Fibroblast of the aortic adventitia (primary cell): ENCODE results near the gene NENF. TPM values are rescaled to one million over a fixed set of nuclear protein-coding genes. Genes with fewer than 3 reads are reported as not detected.
A peak's percentile ranks its signal among the peaks of the same experiment; 100 is the strongest.

ENCODE experiments used
- DNase-seq: peaks from one replicate; pipeline ENCODE4 v3.0.0-alpha.2; 2010; ENCODE audit warnings: low read depth
- H3K4me3 ChIP-seq: 2 replicates; pipeline ENCODE4 v1.5.1; 2011; ENCODE audit warnings: low read depth, mild to moderate bottlenecking, control low read depth, low read length, moderate library complexity
- total RNA-seq: library from RNA; depleted of rRNA; stranded (reverse); fragments of >200 nt; gene quantifications from 2 replicates; pipeline ENCODE4 v1.2.3, GENCODE V29; 2012; ENCODE audit warnings: low replicate concordance
- TF ChIP-seq, protein P1 (sequence below): IDR thresholded peaks from 2 replicates; pipeline ENCODE4 v1.5.1; 2011; ENCODE audit warnings: mild to moderate bottlenecking, low read length, control low read depth, inconsistent platforms; ENCODE audit not compliant: insufficient read depth

Gene NENF
- total RNA-seq, 1 donor = 43.3 TPM

DNA sequence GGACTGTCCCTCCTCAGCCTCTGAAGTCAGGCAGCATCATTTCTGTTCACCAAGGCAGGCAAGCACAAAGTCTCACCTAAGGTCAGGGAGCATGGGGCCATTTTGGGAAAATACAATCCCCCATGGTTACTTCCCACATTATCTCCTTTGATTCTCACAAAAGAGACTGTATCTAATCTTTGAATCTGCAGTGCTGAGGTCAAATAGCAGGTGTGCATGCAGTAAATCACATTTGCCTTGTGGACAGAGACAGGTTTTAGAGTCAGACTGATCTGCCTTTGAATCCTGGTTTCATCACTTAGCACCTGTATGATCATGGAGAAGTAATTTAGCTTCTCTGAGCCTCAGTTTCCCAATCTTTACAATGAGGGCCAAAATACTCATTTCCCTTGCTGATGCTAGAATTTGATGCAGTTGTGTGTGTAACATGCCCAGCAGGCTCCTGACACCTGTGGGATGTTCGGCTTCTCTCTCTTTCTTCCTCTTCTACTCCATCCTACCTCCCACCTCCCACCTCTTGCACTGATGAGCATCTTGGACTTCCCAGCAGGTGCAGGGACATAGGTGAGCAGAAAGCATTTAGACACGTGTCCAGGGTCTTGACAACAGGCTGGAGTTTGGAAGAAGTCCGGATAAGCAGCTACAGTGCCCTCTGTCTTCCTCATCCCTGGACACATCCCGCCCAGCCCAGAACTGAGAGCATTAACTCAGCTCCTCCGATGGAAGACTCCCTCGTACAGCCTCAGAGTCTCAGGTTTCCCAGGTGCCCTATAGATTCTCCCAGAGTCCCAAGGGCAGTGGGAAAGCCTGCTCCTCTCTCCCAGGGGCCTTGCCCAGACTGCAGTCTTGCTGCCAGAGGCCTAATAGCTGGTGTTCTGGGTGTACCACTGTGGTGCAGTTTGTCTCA, 18.9 kb downstream of the NENF start:
- no peak for DNase-seq
- H3K4me3 ChIP-seq = no peak overlapping the region
- TF ChIP-seq, protein P1, sequence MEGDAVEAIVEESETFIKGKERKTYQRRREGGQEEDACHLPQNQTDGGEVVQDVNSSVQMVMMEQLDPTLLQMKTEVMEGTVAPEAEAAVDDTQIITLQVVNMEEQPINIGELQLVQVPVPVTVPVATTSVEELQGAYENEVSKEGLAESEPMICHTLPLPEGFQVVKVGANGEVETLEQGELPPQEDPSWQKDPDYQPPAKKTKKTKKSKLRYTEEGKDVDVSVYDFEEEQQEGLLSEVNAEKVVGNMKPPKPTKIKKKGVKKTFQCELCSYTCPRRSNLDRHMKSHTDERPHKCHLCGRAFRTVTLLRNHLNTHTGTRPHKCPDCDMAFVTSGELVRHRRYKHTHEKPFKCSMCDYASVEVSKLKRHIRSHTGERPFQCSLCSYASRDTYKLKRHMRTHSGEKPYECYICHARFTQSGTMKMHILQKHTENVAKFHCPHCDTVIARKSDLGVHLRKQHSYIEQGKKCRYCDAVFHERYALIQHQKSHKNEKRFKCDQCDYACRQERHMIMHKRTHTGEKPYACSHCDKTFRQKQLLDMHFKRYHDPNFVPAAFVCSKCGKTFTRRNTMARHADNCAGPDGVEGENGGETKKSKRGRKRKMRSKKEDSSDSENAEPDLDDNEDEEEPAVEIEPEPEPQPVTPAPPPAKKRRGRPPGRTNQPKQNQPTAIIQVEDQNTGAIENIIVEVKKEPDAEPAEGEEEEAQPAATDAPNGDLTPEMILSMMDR = no peak

DNA sequence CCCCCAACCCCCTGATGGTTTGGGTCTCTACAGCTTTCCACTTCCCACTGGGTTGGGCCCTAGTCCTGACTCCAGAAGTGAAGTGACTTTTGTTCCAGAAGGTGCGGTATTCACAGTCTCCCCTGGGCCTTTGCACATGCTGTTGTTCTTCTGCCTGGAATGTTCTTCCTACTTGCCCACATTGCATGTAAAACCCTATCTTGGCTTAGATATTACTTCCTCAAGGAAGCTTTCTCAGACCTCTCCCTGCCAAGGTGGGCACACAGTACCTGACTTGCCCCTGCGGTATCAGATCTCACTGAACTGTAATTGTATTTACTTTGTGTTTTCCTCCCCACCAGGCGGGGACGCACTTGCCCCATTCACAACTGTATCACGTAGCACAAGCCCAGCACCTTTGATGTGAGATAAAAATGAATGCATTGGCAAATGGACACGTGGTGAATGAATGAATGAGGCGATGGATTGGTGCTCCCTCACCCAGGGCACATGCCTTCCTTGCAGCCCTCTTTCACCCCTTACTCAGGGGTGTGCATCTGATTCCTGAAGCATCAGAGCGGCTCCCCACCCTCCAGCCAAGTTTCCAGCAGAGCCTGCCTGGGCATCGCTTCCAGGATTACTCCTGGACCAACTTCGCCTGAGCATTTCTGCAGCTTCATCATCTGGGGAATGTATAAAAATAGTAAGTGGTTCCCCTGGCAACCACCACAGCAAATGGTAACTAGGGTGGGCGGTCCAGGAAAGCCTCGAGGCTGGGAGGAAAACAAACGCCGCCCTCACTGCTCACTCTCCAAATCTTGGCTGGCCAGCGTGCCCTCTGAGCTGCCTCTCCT, 19.8 kb downstream of the NENF start:
- H3K4me3 ChIP-seq = no peak overlapping the region
- TF ChIP-seq, protein P1 = no peak
- DNase-seq = peak; percentile 92

DNA sequence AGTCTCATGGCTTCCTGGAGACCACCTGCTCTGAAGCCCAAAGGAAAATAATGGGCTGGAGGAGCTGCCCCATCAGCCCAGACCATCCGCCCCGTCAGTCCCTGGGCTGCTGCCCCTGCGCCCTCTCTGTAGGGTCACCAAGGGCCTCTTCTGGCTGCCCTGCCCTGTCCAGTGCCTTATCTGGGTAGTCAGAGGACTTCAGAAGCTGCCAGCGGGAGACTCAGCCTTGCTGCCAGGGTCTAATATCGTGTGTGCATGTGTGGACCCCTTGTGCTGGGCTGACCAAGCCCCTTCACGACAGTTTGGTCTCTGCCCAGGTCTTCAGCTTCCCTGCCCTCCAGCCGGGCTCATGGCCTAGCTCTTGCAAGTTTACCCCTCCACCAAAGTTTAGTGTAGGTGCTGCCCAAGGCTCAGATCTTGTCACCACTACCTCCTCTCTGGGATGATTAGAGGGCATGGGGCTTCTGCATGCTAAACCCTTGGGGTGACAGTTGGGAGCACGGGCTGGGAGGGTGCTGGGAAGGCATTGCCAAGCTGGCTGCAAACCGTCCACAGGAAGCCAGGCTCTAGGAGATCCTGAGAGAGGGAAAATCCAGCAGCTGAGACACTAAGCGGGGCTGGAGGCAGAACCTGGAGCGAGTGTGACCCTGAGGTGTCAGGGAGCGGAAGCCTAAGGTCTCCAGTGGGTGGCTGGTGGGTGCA, 20.6 kb downstream of the NENF start:
- H3K4me3 ChIP-seq = no peak overlapping the region
- TF ChIP-seq, protein P1 = no peak
- DNase-seq = no peak

DNA sequence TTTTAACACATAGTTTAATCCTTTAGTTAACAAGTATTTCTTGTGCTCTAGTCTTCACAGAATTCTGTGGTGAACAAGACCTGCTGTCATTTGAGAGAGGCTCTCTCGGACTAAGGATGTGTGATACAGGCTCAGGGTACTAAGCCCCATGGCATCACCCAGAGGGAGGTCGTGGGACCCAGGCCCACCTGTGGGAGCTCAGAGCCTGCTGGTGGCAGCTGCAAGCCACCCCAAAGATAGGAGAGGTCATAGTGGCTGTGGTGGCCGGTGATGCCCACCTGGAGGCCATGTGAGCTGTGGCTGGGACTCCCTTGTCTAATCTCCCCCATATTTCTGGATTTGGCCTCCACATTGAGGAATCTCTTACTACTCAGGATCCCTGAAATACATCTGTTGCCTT, 22.0 kb downstream of the NENF start:
- H3K4me3 ChIP-seq = no peak overlapping the region
- TF ChIP-seq, protein P1 = no peak
- DNase-seq = no peak

DNA sequence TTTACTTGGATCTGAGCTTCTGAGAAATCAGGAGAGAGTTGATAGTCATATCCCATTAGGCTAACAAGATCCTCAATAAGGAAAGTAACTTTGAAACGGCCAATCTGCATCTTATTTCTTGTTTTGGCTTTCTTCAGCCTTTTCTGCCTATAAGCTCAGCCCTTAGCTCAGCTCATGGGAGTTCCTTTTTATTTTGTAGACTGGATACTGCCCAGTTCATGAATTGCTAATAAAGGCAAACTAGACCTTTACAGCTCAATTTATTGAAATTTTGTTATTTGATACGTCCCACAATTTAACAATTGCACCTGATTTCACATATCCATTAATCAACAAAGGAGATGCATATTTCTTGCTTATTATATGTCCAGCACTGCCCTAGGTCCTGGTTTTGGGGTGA, 22.7 kb downstream of the NENF start:
- DNase-seq = no peak
- TF ChIP-seq, protein P1 = no peak
- H3K4me3 ChIP-seq = no peak overlapping the region

DNA sequence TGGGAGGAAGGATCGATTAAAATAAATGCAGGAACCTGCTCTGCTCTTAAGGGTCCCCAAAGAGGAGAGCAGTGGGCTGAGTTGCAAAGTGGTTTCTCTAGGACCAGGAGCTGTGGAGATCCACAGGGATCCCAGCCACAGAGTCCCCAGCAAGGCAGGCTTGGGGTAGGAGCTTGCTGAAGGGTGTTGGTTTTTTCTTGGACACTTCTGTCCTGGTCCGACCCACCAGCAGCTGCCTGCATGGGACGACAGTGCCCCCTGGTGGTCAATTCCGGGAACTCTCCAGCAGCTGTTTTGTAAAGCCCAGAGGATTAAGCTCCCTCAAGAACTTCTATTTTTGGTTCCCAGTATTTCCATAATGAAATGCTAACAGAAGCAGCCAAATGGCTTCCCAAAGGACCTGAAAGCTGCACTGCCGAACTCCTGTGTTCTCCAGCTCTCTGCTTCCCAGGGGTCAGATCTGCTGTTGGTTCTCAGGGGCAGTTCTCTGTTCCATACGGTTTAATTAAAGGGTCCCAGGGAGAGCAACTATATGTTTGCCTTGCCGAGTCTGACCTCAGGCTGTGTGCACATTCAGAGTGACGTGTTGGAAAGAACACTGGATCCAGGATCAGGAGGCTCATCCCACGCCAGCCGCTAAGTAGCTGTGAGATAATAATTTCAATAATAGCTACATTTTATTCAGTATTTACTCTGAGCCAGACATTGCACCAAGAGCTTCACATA, 23.2 kb downstream of the NENF start:
- TF ChIP-seq, protein P1 = peak; percentile 97
- peak; percentile 91 for DNase-seq
- no peak overlapping the region for H3K4me3 ChIP-seq
